HG02763 (cell line): ENCODE measurements around the gene VPS11.

Source experiments
- ATAC-seq: cut with Tn5 transposase; IDR thresholded peaks from one replicate; pipeline ENCODE4 v1.9.1; 2021; ENCODE audit warnings: mild to moderate bottlenecking, moderate library complexity; ENCODE audit not compliant: unreplicated experiment

VPS11 gene

DNA sequence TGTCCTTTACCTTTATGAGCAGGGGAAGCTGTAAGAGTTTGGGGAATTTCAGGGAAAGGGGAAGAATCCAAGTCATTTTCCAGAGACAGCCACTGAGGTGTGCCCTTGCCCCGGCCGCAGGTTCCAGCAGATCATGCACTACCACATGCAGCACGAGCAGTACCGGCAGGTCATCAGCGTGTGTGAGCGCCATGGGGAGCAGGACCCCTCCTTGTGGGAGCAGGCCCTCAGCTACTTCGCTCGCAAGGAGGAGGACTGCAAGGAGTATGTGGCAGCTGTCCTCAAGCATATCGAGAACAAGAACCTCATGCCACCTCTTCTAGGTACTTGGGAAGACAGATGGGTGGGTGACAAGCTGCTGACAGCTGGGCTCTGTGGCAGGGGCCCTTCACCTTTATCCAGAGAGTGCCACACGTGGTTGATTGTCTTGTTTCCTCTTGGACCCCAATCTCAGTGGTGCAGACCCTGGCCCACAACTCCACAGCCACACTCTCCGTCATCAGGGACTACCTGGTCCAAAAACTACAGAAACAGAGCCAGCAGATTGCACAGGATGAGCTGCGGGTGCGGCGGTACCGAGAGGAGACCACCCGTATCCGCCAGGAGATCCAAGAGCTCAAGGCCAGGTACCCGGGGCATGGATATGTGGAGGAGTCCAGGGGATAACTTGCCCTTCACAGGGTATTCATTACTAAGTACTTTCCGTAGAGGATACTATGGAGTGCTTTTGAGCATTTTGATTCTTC, 11.2 kb downstream of the VPS11 start:
- no peak for ATAC-seq

DNA sequence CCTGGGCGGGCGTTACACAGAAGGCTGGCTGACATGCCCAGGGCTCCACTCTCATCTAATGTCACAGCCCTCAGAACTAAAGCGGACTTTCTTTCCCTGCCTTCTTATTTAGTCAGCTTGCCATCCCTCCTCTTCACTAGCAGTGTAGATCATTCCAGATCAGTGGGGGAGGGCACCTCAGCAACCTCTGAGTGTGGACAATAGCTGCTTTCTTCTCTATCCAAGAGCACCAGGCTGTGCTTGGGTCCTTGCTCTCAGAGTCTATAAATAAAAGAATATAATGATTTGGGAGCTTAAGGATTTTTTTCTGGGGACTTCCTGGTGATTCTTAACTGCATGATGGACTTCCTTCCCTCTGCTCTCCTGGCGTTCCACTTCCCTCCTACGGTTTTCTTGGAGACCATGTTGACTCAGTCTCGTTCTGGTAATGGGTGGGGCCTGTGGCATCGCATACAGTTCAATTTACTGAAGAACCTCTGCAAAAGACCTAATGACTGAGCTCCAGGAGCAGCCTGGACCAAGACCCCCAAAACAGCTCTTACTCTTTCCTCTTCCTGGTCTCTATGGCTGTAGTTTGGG, 14.2 kb downstream of the VPS11 start:
- no peak for ATAC-seq

DNA sequence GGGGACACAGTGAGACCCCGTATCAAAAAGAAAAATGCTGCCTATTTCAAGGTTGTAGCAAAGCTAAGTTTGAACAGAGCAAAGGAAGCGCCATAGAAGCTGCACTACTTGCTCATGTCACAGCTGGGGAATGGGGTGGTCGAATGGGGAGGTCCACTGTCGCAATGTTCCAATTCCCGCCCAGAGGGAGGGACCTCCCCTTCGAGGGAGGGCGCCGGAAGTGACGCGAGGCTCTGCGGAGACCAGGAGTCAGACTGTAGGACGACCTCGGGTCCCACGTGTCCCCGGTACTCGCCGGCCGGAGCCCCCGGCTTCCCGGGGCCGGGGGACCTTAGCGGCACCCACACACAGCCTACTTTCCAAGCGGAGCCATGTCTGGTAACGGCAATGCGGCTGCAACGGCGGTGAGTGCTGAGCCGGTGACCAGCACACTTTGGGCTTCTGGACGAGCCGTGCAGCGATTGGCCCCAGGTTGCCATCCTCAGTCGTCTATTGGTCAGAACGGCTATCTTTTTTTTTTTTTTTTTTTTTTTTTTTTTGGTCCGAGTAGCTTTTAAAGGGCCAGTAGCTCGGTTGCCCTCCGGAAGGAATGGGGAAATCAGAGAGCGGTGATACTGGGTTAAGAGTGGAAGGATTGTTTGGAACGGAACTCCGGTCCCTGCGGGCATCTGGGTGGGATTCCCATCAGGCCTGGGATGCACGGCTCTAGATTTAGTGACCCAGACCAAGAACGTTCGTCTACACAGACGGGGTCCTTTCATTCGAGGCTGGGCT, 17.2 kb downstream of the VPS11 start, which contains the start of gene HMBS:
Gene HMBS (plus strand): TSS at position 219 of the 774 bp plus-strand sequence. CDS start 153 bp downstream, at position 372.
- ATAC-seq, result peak; percentile 86

DNA sequence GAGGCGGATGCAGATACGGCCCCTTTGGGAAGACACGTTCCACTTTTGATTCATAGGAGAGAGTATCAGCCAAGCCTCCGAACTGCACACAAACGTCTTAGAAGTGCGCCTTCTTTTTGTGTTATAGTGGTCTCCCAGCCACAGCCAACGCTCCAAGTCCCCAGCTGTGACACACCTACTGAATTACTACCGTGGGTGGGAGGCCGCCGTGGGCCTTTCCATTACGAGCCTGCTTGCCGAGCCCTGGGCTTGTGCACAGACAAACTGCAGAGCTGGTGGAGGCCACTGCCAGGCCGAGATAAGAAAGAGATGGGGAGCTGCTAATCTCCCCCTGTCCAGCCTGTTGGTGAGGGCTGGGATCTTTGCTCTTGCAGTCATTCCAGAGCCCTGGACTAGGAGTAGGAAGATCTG, 17.8 kb downstream of the VPS11 start:
- ATAC-seq, result peak; percentile 11

DNA sequence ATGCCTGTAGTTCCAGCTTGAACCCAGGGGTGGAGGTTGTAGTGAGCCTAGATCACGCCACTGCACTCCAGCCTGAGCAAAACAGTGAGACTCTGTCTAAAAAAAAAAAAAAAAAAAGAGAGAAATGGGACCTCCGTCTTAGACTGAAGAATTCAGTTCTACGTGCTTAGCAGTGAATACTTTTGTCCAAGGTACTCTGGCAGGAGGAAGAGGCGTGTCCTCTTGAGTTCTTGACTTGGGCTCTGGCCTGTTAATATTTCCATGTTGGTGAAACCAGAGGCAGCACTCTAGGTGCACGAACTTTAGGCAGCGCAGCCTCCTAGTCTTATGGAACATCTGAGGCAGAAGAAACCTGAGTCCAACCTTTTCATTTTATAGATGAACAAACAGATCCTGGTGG, 19.5 kb downstream of the VPS11 start:
- no peak for ATAC-seq

DNA sequence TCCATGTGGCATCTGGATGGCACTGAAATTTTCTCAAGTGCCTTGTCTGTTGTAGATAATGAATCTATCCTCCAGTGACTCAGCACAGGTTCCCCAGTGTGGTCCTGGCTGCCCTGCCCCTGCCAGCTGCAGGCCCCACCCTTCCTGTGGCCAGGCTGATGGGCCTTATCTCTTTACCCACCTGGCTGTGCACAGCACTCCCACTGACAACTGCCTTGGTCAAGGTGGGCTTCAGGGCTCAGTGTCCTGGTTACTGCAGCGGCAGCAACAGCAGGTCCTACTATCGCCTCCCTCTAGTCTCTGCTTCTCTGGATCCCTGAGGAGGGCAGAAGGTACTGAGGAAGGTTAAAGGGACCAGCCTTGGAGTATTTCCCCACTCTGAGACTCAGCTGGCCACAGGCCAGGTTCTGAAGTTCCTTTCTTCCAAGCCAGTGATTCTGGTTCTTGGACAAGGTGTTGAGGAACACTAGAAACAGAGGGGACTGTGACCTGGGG, 20.2 kb downstream of the VPS11 start:
- no peak for ATAC-seq

DNA sequence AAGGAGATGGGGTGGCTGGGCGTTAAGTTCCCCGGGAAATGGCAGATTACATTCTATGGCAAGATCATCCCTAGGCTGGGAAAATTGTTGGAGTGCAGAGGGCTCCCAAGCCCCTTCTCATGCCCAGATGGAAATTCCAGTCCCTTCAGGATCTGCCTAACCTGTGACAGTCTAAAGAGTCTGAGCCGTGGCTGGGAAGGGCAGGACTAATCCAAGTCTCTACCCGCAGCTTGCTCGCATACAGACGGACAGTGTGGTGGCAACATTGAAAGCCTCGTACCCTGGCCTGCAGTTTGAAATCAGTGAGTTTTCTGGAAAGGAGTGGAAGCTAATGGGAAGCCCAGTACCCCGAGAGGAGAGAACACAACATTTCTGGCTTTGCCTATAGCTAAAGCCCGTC, 20.8 kb downstream of the VPS11 start:
- no peak for ATAC-seq

DNA sequence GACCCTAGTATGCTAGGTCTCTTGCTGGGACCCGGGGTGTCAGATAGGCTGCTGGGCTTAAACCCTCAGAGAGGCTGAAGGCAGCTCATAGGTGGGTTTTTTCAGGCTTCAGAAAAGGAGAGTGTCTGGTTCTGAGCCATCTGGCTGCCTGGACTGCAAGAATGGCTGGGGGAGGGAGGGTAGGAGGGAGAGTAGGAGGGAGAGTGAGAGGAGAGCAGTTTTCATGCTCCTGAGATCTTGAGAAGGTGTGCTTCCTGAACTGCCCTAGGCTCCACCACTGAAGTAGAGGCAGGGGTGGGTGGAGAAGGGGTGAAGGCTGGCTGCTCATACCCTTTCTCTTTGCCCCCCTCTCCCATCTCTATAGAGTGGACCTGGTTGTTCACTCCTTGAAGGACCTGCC, 21.7 kb downstream of the VPS11 start:
- ATAC-seq, result no peak

DNA sequence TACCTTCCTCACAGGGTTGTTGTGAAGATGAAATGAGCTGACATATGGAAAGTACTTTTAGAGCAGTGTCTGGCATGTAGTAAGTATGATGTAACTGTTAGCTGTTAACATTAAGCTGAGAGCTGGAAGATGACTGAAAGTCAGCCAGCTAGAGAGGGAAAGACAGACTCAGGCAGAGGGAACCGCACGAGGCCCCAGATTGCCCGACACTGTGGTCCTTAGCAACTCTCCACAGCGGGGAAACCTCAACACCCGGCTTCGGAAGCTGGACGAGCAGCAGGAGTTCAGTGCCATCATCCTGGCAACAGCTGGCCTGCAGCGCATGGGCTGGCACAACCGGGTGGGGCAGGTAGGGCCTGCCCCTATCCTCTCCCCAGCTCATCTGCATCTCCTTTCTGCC, 23.6 kb downstream of the VPS11 start:
- ATAC-seq, result no peak

DNA sequence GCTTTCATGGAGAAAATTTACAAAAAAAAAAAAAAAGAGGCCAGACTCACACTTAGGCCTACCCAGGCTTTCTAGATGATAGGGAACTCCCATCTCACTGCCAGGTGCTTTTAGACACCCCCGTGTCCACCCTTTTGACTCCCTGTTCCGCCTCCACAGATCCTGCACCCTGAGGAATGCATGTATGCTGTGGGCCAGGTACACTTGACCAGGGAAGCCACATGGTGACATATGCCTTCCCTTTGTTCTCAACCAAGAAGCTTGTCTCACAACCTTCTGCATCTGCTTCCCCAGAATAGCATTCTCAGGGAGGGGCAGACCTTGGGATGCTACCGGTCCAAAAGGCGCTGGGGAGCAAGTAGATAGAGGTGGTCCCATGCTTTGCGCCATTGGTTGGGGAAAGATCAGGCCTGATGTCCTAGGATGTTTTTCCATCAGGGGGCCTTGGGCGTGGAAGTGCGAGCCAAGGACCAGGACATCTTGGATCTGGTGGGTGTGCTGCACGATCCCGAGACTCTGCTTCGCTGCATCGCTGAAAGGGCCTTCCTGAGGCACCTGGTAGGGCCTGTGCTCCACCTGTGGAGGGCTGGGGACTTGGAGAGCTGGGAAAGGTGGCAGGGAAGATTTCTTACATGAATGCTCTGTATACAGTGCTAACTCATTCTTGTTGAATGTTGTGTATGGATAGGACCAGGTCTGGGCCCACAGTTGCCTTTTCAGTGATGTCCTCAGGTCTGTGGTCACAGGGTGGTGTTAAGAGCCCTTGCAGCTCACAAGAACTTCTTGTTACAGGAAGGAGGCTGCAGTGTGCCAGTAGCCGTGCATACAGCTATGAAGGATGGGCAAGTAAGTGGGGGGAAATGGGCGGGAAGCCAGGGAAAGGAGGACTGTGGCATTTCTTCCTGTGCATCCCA, 24.6 kb downstream of the VPS11 start:
- no peak for ATAC-seq

DNA sequence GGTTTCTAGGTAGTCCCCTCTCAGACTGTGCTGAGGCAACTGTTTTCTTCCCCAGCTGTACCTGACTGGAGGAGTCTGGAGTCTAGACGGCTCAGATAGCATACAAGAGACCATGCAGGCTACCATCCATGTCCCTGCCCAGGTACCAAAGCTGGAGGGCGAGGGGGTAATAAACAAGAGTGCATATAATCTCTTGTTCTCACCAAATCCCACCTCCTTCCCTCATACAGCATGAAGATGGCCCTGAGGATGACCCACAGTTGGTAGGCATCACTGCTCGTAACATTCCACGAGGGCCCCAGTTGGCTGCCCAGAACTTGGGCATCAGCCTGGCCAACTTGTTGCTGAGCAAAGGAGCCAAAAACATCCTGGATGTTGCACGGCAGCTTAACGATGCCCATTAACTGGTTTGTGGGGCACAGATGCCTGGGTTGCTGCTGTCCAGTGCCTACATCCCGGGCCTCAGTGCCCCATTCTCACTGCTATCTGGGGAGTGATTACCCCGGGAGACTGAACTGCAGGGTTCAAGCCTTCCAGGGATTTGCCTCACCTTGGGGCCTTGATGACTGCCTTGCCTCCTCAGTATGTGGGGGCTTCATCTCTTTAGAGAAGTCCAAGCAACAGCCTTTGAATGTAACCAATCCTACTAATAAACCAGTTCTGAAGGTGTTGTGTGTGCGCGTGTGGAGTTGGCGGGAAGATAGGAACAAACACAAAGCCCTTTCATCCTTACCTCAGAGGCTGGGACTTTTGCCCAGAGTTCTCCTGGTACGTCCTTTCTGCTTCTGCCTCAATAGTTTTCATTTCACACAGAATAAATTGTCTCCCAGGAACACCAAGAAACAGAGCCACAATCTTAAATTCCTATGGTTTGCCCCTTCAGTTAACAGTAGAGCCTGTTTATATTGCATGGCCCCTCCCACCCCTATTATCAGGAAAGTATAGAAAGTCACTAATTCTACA, 25.5 kb downstream of the VPS11 start:
- ATAC-seq, result no peak

DNA sequence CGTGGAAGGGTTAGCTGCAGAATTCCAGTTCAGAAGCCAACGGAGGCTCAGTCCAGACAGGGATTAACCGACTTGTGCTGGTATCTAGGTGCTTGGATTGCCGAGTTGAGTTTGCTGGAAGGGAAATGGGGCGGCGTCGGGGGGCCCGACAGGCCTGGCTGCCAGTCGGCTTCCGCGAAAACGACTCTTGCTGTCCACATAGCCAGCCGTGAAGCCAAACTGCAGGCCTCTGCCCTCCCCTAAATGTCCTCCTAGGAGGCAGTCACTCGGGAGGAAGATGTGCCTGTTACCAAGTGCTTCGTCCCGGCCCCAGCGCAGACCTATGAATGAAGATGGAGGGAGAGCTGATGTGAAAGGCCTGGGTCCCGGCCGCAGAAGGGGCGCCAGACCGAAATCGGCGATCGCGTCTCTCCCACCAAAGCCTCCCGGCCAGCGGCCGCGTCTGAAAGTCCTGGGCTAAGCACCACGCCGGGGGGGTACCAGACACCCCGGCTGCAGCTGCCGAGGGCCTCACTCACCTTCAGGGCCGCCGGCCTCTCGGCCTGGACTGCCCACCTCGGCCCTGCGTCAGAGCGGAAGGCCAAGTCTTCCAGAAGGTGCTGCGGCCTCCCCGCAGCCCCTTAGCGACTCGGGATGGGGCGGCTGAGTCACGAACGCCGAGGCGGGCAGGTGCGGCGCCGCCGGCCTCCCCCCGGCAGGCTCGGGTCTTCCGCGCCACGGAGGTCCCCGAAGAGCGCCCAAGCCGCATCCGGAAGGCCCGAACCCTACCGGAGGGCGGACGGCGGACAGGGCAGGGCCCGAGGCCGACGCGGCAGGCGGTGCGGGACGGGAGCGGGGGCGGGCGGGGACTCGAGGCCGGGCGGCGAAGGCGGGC, 26.6 kb downstream of the VPS11 start:
- peak; percentile 2 for ATAC-seq

DNA sequence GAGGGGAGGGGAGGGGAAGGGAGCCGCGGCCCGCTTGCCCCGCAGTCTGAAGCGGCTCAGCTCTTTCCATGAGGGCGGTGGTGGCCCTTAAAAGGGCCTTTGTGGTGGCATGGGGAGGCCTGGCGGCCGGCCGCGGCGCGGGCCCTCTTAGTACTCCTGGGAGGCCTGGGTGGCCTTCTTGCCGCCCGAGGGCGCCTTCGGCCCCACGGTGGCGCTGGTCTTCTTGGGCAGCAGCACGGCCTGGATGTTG, 27.1 kb downstream of the VPS11 start:
- peak; percentile 34 for ATAC-seq

DNA sequence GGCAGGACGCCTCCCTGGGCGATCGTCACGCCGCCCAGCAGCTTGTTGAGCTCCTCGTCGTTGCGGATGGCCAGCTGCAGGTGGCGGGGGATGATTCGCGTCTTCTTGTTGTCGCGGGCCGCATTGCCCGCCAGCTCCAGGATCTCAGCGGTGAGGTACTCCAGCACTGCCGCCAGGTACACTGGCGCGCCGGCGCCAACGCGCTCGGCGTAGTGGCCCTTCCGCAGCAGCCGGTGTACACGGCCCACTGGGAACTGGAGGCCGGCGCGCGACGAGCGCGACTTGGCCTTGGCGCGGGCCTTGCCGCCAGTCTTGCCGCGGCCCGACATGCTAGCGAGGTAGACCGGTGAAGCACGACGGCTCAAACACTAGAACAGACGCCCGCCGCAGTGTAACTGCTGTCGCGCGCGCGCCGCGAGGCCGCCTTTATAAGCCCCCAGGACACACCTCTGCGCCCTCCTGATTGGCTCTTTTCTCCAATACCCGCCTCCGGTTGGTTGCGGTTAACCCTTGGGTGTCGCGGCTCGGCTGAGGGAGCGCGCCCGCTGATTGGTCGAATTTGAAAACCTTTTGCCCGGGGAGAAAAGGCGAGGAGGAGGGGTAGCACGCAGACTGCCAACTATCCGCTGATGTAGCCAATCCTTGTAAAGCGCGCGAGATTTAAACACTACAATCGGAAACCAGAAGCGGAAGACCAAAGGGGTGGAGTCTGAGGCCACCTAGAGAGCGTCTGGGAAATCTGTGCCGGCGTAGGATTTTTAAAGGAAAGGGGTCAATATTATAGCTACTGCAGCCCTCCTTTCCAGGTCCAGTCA, 27.7 kb downstream of the VPS11 start:
- ATAC-seq, result peak; percentile 81

DNA sequence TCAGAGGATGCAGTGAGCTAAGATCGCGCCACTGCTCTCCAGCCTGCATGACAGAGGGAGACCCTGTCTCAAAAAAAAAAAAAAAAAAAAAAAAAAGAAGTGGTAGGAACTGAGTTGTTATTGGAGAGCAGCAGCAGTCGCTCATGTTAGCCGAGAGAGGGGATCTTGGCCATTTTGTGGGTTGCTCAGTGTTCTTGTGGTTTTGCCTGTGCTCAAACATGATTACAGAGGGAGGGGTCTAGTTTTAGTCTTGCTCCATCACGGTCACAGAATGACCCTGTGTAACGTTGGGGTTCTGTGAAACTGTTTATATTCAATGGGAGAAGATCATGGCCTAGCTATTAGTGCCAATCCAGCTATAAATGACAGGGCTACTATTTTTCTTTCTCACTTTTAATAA, 32.1 kb downstream of the VPS11 start:
- ATAC-seq, result no peak

DNA sequence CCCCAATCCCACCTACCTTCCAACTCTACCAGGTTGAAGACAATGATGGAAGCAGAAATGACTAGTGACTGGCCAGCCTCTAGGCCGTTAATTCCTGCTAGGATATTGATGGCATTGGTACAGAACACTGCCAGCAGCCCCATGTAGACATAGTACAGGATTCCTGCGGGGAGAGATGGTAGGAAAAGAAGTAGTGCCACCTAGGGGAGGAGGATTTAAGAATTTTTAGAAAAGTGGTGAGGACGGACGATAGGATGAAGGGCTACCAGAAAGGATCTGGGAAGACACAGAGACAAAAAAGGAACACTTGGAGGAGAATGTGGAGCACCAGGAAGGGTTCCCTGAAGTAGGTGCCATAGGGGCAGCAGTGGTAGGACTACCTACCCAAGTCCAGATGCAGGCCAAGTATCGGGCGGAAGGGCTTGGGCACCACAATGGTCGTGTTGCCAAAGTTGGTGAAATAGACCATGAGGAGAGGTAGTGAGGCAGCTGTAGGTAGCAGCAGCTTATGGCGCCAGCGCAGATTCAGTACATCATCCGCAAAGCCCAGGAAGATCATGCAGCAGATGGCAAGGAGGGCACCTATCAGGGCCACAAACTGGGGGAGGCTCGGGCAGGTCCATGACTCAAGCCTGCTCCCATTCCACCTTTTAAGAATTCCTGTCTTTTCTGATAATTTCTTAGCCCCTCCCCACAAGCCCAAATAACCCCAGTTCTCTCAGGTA, 32.8 kb downstream of the VPS11 start:
- no peak for ATAC-seq

DNA sequence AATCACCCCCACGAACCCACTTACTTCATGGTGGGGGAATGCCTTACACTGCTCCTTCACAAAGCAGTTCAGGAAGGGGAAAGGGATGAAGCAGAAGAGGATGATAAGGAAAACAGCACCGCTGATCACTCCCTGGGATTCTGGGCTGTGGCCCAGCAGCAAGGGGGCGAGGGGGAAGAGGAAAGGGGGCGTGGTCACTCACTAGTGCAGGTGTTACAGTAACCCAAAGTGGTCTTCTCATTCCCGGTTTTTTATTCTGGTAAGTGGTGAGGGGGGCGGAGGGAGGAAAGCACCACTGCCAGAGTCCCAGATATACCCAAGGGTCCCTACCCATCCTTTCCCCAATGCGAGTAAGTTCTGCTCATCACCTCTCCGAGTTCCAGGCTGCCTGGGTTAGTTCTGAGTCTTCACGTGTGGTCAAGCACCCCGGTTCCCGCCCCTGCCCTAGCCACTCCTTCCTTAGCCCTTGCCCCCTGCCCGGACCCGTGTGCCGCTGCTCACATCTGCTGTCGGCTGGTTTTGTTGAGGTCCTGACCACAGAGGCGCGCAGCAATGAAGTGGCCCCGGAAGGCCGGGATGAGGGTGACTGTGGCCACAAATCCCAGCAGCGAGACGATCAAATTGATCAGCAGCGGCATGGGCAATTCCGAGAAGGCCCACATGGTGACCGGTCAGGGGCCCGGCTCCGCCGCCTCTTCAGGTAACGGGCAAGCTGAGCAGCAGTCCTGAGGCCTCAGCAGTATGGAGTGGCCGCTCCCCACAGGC, 33.6 kb downstream of the VPS11 start:
- peak; percentile 23 for ATAC-seq
